Right lobe of liver (tissue), 6 donors: Measurements from ENCODE around the gene NPAS1. TPM values are rescaled to one million over a fixed set of nuclear protein-coding genes. Genes with fewer than 3 reads are reported as not detected.
A peak's percentile ranks its signal among the peaks of the same experiment; 100 is the strongest.

Source experiments
- ATAC-seq, 4 donors: fragments of 200-7000 bp; cut with Tn5 transposase; one replicate each; pipeline ENCODE4 v1.9.1; 2020; ENCODE audit warnings: mild to moderate bottlenecking in 4 of 4, moderate library complexity in 4 of 4
- DNase-seq, 3 donors: peaks; one replicate each; pipeline ENCODE4 v3.0.0-alpha.2; 2020
- H3K27ac ChIP-seq, 3 donors: fragments of 200-600 bp; one replicate each; pipeline ENCODE4 v1.8.0; 2022
- H3K27me3 ChIP-seq, 2 donors: fragments of 200-600 bp; one replicate each; pipeline ENCODE4 v1.8.0; 2022
- H3K36me3 ChIP-seq, 4 donors: fragments of 200-600 bp; sonication (generic) in 1 of 4; one replicate each; pipeline versions ENCODE4 v1.5.1 to v1.8.0; 2017 to 2022; ENCODE audit warnings: control low read depth in 1 of 4
- H3K4me1 ChIP-seq, 4 donors: fragments of 200-600 bp; sonication (generic) in 1 of 4; one replicate each; pipeline versions ENCODE4 v1.5.1 to v1.8.0; 2017 to 2022; ENCODE audit warnings: control low read depth in 1 of 4
- H3K4me3 ChIP-seq, 3 donors: fragments of 200-600 bp; one replicate each; pipeline ENCODE4 v1.8.0; 2022
- H3K9me3 ChIP-seq, 4 donors: fragments of 200-600 bp; sonication (generic) in 1 of 4; one replicate each; pipeline versions ENCODE4 v1.5.1 to v1.8.0; 2017 to 2022; ENCODE audit warnings: control low read depth in 1 of 4
- POLR2A ChIP-seq: fragments of 450-650 bp; IDR thresholded peaks from one replicate; pipeline ENCODE4 v1.6.1; 2017; ENCODE audit warnings: antibody characterized with exemption, mild to moderate bottlenecking
- WGBS: methylation state at CpG from one replicate; pipeline ENCODE4 v1.1.6; 2018; ENCODE audit warnings: low coverage, low lambda C conversion rate; ENCODE audit not compliant: insufficient coverage; ENCODE audit errors: missing lambda C conversion rate; 5-methylcytosine and 5-hydroxymethylcytosine counted together
- intact Hi-C, 2 donors: fragments of 100-400 bp; cut with DNase I; formaldehyde crosslinking; loops; one replicate each; pipeline versions ENCODE4 v1.11.2 to v1.14.1; 2022
- total RNA-seq, 6 experiments: library from RNA; depleted of rRNA in 2 of 6; stranded (reverse); fragments of >200 nt in 2 of 6; fragmentation: NEBNext Ultra II Directional in 3 of 6; extraction: Animal tissue kit (Norgen Biotek cat#: 25700) in 3 of 6; gene quantifications; one replicate each; pipeline versions ENCODE4 v1.1.0 to v1.2.4, GENCODE V29; 2016 to 2023
- TF ChIP-seq, protein P1 (sequence below), 4 donors: fragments of 200-600 bp in 3 of 4; fragments of 450-650 bp in 1 of 4; IDR thresholded peaks; one replicate each; pipeline versions ENCODE4 v1.5.1 to v1.8.0; 2016 to 2022; ENCODE audit warnings: antibody characterized with exemption in 4 of 4, mild to moderate bottlenecking in 2 of 4
- donor health status: DM: no; HTN: yes; CAD: no.
- donor health status: DM: no; HTN: no; CAD: no.
- donor health status: DM: no; HTN: no; CAD: no.
- donor health status: DM: no; HTN: yes; CAD: no.
- donor health status: DM: no; HTN: yes; CAD: no.

NPAS1 gene
- total RNA-seq, 6 experiments from 2014 or later, result 1.3 to 1.7 TPM; not detected in 4

DNA sequence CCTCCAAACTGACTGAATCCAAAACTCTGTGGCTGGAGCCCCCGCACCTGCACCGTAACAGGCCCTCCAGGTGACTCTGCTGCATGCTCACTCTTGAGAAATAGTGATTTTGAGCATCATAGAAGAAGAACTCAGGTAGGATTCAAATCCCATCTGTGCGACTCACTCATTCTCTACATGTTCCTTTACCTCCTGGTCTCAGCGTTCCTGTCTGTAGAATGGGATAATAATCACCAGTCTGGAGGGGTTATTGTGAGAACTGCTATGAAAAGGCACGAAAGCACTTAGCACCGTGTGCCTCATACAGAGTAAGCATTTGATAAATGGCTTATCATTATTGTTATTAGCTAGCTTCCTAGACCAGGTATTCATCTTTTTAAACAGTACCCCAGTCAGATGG lies 36.5 kb upstream of the NPAS1 start:
- 91% methylated on average over 6 of the region's 6 CpGs for WGBS
- intact Hi-C loops, result no loop called here
- H3K27me3 ChIP-seq, result no peaks in the 10 kb centered on the region
- no peak overlapping the region for H3K4me3 ChIP-seq
- H3K27ac ChIP-seq, result peak overlapping the region in 2 of 3 donors; percentile 88 to 97
- TF ChIP-seq, protein P1, sequence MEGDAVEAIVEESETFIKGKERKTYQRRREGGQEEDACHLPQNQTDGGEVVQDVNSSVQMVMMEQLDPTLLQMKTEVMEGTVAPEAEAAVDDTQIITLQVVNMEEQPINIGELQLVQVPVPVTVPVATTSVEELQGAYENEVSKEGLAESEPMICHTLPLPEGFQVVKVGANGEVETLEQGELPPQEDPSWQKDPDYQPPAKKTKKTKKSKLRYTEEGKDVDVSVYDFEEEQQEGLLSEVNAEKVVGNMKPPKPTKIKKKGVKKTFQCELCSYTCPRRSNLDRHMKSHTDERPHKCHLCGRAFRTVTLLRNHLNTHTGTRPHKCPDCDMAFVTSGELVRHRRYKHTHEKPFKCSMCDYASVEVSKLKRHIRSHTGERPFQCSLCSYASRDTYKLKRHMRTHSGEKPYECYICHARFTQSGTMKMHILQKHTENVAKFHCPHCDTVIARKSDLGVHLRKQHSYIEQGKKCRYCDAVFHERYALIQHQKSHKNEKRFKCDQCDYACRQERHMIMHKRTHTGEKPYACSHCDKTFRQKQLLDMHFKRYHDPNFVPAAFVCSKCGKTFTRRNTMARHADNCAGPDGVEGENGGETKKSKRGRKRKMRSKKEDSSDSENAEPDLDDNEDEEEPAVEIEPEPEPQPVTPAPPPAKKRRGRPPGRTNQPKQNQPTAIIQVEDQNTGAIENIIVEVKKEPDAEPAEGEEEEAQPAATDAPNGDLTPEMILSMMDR (IDR thresholded peaks at IDR 0.05), result no peak
- no peak for TF ChIP-seq POLR2A
- no peaks in the 10 kb centered on the region for H3K9me3 ChIP-seq
- H3K36me3 ChIP-seq, result peaks cover 0 to 3% (median 0%) of the 10 kb centered on the region in 4 donors
- peaks cover 0 to 59% (median 19%) of the 10 kb centered on the region in 4 donors for H3K4me1 ChIP-seq
- ATAC-seq, result no peak
- DNase-seq, result no peak

DNA sequence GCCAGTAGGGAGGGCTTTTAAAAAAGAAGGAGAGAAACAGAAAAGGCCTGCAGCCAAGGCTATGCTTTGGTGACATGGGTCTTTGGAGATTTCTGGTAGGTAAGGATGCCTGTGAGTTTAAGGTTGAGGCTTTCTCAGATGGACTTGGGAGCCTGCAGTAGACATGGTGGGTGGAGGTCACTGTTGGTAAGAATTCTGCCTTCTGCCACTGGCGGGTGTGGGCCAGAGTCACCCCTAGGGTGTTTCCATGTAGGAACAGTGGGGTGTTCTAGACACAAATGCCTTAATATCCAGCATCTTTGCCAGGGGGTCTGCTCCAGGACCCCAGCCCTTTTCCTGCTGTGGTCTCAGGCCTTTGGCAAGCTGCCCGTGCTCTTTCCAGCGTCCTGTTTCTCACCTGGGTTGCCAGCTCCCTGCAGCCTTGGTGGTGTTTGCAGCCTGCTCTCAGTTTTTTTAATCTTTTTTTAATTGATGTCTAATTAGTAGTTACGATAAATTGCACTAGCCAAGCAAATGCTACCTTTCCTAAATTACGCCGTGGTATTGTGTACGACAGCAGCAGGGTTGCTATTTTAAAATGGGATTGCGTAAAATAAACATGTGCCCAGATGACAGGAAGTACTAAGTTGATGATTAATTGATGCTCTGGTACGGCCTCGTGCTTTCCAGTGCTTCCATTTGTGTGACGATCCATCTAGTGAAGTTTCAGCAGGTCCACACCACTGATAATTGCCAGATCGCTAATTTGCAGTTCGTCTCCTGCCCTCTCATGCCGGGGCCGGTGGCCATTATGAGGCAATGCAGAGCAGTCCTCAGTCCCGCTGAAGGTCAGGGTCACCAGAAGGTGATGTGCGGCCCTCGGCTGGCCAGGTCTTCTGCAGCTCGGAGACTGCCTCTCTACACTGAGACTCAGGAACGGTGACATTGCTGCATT lies 35.3 kb upstream of the NPAS1 start:
- ATAC-seq, result peak; percentile 80 to 89 (median 82)
- 10% methylated on average over 11 of the region's 20 CpGs for whole genome bisulfite sequencing
- intact Hi-C loops, result loop anchor here in 1 of 2 donors (5.0 kb wide), 1 partner anchor 127 kb away; no protein-coding TSS in a partner anchor
- DNase-seq, result peak; percentile 82 to 89 (median 85)
- Histone ChIP-seq H3K27ac (peak overlapping the region; percentile 66 to 97 (median 88)), H3K36me3 (peaks cover 0 to 14% (median 6%) of the 10 kb centered on the region in 4 donors), H3K4me1 (peaks cover 0 to 59% (median 18%) of the 10 kb centered on the region in 4 donors), H3K27me3 (no peaks in the 10 kb centered on the region), H3K4me3 (no peak overlapping the region), H3K9me3 (no peaks in the 10 kb centered on the region)
- peak; percentile 55 for TF ChIP-seq POLR2A
- TF ChIP-seq, protein P1 (IDR thresholded peaks at IDR 0.05), result no peak

DNA sequence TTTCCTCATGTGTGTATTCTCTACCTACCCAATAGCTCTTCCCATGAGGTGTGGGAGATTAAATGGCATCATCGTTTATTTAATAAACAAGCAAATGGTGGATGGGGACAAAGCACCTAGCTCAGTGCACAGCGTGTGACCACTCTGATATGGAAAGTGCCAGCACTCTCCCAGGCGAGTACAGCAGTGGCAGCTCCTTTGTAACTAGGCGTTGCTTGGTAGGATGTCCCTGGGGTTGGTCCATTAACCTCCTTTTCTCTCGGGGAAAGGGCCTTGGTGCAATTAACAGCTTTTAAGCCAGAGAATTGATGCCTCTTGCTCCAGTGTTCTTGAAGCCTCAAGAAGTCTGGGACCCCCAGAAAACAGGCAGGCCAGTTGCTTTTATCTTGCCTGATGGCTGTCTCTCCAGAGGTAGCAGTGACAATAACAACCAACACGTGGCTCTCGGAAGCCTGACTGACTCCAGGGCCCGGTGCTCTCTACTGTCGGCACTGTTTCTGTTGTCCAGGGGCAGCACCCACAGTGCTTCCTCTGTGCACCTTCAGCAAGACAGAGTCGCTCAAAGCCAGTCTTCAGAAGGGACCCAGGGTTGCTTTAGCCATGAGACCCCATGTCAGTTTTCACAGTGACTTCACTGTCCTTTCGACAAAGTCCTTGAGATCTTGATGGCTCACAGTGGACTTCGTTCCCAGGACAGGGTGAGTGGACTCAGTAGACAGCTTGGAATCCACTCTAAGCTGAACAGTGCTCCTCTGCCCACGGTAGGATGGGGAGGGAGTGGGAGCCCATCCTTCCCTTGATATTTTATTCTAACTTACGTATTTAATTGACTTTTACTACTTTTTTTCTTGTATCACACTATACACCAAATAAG lies 33.9 kb upstream of the NPAS1 start:
- no peaks in the 10 kb centered on the region for H3K9me3 ChIP-seq
- intact Hi-C loops, result loop anchor here in 1 of 2 donors (5.0 kb wide), 1 partner anchor 128 kb away; no protein-coding TSS in a partner anchor
- WGBS, result 73% methylated on average over 10 of the region's 14 CpGs
- ATAC-seq, result peak in 2 of 4 donors; percentile 1 to 5
- TF ChIP-seq, protein P1 (IDR thresholded peaks at IDR 0.05), result no peak
- no peak for TF ChIP-seq POLR2A
- H3K27me3 ChIP-seq, result no peaks in the 10 kb centered on the region
- no peak overlapping the region for H3K4me3 ChIP-seq
- peaks cover 0 to 22% (median 8%) of the 10 kb centered on the region in 4 donors for H3K36me3 ChIP-seq
- peak in 1 of 3 donors; percentile 35 for DNase-seq
- peaks cover 0 to 63% (median 18%) of the 10 kb centered on the region in 4 donors for H3K4me1 ChIP-seq
- H3K27ac ChIP-seq, result peak overlapping the region; percentile 66 to 97 (median 88)

DNA sequence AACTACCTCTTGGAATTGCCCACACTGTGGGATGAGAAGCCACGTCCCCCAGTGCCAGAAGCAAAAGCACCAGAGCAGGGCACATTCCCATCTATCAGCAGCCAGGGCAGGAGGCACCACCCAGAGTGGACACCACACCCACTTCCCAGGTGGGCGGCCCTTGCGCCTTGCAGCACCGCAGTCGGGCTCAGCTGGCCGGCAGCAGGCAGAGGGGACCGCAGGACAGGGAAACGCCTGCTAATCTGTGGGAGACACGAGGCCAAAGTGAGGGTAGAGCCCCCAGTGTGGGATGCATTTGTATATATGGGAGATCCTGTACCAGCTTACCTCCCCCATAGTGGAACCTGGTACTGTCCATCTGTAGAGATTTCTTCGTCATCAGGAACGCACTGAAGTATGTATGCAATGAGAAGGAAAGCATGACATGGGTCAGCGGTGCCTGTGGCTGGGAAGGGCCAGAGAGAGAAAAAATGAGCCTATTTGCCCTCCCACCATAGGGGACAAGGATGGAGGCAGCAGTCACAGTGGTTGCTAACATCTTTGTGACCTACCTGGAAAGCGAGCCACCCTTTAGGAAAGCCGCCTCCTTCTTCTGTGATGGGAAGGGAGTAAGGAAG lies 30.9 kb upstream of the NPAS1 start:
- ATAC-seq (no peak), DNase-seq (no peak)
- Histone ChIP-seq H3K4me3 (no peak overlapping the region), H3K36me3 (peaks cover 0 to 25% (median 8%) of the 10 kb centered on the region in 4 donors), H3K4me1 (peaks cover 0 to 57% (median 25%) of the 10 kb centered on the region in 4 donors), H3K27me3 (no peaks in the 10 kb centered on the region), H3K27ac (no peak overlapping the region), H3K9me3 (no peaks in the 10 kb centered on the region)
- WGBS, result 89% methylated on average over 7 of the region's 14 CpGs
- intact Hi-C loops, result loop anchor here in 1 of 2 donors (5.0 kb wide), 1 partner anchor 131 kb away; no protein-coding TSS in a partner anchor
- TF ChIP-seq POLR2A, result no peak
- TF ChIP-seq, protein P1 (IDR thresholded peaks at IDR 0.05), result no peak
